ENCODE measurements around the gene PRDM5.

PRDM5 gene

DNA sequence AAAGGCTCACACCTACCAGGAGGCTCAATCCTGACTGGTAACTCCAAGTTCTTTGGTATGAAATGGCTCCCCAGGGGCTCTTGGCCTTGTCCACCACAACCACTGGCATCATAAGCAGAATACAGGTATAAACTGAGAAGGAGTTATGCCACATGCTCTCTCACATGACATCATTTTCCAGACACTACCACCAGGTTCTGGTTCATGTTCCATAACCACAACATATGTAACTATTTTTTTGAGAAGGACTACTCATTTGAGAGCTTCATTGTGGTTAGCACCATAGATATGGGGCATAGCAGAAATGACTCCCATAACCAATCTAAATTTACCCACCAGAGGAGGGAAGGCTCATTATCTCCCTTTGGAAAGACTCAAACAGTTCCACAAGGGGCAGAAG lies 19.6 kb downstream of the PRDM5 start:
- DNase-seq, result no peak

DNA sequence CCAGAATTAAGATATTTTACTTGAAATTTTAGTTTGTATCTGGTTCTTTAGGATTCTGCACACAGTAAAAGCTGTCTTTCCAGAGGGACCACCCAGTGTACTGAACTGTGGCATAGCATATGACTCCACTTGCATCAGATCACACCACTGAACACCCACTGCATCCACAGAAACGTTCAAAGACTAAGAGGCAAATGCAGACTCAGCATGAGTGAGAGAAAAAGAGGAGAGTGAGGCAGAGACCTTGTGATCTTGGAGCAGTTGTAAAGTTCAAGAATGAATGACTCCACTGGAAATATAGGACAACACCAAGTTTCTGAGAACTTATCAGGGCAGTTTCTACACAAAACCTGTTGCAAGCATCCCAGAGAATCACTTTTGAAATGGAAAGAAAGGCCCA lies 20.8 kb downstream of the PRDM5 start:
- no peak for DNase-seq

DNA sequence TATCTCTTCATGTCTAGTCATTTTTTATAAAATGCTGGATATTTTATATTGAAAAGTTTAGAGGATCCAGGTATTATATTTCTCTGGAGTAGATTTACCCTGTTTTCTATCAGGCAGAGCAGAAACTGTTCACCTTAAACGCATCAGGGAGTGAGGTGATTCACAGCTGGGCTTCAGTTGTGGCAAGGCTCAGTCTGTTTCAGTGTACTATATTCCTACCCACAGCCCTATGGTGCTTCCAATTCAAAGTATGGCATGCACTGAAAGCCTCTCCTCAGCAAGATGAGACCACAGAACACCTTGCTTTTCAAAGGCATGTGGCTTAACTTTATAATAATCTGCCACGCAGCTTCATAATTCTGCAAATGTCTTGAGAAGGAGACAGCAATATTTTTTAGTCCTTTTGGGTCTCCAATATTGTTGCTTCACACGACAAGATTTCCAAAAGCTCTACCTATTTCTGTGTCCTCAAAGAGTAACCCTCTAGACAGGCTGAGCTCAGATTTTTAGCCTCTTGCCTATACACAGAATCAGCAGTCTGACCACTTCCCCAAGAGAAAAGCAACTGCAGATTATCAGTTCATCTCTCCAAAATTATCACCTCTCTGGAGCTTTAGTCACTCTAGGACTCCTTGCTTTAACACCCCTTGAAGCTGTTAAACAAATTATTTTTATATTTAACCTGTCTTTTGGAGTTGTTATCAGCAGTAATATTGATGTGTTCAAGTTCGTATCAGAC lies 24.4 kb downstream of the PRDM5 start:
- DNase-seq, result no peak

DNA sequence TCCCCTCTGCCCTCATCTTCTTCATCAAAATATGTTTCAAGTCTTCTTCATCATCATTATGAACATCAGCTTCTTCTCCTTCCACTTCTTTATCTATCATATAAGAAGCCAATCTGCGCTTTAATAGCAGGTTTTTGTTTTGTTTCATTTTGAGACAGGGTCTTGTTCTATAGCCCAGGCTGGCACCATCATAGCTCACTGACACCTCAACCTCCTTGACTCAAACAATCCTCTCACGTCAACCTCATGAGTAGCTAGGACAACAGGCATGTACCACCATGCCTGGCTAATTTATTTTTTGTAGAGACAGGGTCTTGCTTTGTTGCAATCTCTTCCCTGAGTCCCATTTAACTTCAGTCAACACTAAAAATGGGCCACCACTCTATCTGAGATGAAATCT lies 27.0 kb downstream of the PRDM5 start:
- no peak for DNase-seq

DNA sequence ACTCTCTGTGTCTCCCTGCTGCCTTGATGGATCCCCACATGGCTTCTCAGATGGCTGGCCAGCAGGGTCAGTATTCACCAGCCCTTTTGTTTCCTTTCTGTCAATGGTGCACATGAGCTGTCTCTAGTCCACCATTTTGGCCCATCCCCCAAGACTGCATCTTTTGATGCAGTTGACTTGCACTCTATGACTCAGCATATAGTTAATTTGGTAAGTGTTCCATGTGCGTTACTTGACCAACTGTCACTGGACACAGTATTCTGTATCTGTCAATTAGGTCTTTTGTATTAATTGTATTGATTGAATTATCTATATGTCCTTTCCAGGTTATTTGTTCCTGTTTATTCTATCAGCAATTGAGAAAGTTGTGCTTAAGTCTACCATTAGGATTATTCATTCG lies 29.2 kb downstream of the PRDM5 start:
- no peak for DNase-seq

DNA sequence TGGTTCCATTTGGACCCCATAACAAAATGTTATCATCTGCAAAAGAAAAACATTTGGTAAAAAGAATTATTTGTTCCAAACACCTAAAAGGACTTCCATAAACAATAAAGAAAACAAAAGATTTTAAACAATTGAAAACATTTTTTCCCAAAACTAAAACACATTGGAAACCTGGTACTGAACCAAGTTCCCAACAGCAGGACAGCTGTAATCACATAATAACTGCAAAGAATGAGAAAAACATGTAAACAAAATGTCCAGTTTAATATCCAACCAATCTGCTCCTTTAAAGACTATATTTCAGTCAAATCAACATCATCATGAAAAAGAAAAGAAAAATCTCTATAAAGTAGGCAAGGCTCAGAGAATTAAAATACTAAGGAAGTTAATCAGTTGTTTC lies 36.3 kb downstream of the PRDM5 start:
- no peak for DNase-seq

DNA sequence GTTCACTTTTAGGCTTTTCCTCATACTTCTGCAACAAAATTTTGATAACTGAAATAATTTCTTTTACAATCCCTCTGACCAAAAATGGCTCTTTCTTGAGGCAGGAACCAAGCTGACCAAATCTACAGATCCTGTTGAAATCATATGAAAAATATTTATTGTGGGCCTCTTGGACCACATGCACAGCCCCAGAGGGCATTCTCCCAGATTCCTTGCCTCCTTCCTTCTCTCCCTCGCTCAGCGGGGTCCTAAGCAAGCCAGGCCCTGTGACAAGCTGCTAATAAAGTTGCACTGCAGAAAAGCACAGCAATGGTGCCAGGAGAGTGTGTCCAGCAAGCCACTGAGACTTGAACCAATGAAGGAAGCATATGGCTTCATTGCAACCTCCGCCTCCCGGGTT lies 40.7 kb downstream of the PRDM5 start:
- no peak for DNase-seq

DNA sequence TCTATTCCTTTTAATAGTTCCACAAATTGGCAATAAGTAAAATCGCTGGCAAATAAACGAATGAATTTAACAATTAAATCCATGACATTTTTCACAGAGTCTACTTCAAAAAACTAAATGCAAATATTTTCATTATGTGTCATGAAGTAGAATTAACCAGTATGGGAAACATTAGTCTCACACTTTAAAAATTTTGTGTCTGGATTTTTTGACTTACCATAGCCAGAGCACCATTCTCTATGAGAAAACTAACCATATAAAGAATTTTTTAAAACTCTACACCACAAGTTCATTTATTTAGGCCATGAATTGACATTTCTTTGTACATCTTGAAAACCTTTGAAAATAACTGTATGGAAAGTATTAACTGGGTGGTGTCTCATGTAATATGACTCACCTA lies 41.2 kb downstream of the PRDM5 start:
- DNase-seq, result no peak

DNA sequence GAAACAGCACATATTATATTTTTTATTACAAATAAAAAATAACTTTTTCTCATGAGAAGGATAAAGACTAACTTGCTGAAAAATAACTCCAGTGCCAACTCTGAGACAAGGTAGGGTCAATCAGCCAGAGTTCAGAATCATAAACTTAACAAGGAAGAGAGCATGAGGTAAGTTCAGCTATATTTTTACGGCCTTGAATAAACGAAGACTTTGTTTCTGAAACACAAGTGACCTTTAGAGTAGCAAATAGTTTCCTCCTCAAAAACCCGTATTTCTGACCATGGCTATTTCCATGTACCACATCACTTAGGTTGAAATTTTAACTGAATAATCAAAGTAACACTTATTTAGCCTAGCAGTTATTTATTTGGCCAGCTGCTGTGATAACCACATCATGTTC lies 45.5 kb downstream of the PRDM5 start:
- no peak for DNase-seq

DNA sequence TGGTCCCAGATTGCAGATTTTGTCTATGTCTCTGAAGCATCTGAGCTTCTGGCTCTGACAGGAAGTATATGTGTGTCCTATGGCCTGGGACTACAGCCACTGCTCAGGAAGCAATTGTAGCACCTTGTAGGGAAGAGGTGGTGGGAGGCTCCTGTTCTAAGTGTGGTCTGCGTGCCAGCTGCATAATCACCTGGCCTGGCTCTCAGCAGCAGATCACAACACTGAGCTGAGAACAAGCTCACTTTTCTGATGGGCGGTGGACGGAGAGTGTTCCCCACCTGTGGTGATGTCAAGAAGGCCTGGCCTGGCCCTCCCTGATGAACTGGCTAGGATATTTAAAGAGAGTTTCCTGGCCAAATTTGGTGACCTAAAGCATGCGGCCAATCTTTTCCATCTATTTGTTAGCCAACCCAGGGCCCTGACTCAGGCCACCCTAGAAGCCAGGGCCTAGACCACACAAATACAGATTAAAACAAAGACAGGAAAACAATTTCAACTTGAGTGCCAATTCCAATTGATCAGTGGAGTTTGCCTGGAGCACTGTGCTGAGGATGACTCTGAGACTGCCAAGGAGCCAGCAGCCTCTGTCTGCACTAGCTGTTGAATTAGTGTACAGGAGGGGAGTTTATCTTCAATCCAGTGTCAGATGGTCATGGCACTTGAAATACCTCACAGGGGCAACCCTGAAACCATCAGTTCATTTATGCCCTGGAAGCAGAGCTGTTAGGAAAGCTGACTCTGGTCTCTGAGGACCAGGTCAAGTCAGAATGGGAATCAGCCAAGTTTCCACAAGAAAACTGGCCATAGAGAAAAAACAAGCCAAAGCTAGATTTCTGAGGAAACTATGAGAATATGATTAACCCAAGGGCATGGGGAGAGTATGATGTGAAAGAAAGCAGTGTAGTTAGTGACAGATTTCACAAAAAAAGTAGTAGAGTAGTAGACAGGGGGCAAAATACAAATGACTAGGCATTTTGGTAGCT lies 47.4 kb downstream of the PRDM5 start:
- DNase-seq, result no peak

DNA sequence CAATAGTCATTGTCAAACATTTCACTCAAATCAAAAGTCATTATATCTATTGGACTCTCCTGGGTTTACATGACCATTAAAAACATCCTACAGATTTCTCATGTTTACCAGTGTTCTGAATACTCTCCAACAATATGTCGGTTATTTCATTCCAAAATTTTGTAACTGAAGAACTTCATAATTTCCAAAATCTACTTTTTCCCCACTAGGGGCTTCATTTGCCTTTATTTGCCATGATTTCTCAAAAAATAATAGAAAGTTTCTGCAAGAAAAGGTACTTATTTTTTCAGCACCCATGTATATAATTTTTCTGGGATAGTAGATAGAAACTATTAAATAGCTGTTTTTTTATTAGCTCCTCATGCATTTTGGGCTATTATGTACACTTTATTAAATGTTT lies 49.0 kb downstream of the PRDM5 start:
- DNase-seq, result no peak

DNA sequence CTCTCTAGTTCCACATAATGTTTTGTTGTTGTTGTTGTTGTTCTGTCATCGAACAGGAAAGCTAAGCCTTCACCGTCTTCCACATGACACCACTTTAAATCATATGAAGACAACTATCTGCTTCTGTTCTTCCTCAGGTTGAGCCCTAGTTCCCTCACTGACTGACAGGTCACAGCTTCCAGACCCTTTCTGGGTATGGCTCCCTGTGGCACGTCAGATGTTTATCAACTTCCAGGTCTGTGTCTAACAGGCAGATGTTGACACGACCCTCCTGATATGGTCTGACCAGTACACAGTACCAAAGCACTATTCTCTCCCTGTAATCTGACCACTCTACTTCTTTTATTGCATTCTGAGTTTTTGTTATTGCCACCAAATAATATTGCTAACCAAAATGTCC lies 51.4 kb downstream of the PRDM5 start:
- no peak for DNase-seq

DNA sequence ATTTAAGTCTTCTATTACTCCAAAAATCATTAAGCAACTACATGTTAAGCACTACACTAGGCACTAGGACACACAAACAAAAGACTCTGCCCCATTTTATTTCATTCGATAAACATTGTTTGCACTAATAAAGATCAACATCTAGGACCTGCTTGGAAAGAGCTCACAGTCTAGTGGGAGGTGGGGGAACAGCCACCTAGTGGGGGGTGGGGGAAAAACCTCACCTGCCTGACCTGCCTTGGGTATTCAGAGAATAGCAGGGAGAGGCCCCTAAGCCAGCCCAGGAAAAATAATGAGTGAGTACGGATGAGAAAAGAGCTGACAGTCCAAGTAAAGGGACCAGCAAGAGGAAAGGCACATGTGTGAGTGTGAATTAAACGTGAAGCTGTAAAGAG lies 52.2 kb downstream of the PRDM5 start:
- DNase-seq, result peak; percentile 35

DNA sequence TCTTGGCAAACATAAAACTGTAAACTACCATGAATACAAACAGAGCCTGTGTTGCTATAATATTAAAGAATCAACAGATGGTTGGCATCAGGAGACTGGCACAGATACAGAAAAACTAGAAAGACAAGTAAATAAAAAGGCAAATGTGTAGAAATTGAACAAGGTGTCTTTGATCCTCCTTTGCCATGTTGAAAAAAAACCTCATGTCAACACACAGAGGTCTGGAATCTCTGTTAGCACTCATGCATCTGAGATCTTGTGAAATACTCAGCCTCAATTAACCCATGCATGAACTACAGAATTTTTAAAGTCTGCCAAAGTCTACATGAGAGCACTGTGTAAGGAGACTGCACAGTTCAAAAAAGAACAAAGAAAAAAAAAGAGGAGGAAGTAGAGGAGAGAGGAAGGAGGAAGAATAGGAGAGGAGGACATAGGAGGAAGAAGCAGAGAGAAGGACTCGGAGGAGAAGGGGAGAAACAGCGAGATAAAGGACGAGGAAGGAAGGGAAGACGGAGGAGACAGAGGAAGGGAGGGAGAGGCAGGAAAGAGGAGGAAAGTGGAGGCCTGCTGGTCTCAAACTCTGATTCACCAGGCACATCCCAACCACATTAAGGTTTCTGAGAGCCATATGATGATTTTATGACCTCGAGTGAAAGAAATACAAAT lies 52.8 kb downstream of the PRDM5 start:
- no peak for DNase-seq

DNA sequence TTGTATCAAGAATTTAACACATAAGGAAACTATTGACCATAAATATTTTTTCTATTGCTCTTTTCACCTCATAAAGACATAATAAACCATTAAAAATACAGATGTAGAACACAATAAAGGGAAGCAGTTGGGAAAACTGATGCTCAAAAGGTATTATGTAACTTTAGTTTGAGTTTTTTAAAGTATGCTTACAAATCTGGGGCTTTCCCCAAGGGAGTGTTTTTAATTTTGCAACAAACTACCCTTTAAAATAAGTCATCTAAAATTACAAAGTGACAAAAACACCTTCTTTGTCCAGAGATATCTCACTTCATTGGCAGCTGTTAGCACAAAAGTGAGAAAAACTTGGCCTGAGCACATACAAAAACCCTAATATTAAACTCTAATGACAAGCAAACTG lies 55.0 kb downstream of the PRDM5 start:
- no peak for DNase-seq

DNA sequence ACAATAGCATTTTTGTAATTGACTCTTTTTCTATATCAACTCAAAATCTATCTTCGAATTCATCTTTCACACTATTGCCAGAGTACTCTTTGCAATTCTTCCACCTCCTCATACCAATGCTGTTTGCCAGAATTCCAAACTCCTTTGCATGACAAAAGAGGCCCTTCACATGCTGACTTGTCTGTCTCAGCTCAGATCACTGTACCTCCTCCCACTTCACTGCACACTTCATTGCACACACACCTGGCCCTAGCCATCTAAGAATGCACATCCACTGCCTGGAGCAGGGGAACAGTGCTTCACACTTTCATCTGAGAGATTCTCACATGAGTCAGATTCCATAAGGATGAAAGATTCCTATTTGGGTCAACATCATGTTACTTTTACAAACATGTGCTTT lies 56.5 kb downstream of the PRDM5 start:
- DNase-seq, result no peak

DNA sequence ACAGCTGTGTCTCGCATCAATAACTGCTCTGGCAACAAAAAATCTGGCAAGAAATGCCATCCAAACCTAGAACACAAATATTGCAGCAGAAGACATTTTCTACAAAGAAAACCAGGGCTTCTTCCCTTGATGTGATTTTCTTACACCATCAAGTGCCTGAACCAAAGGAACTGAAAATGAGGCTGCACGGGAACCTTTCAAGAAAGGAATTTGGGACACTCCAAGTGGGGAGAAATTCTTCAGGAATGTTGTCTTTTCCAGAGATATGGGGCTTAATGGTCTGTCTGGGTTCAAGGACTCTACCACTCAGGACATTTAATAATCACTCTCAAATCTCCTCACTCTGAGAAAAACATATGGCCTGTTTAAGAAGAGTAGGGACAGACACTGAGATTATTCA lies 57.6 kb downstream of the PRDM5 start:
- DNase-seq, result no peak

DNA sequence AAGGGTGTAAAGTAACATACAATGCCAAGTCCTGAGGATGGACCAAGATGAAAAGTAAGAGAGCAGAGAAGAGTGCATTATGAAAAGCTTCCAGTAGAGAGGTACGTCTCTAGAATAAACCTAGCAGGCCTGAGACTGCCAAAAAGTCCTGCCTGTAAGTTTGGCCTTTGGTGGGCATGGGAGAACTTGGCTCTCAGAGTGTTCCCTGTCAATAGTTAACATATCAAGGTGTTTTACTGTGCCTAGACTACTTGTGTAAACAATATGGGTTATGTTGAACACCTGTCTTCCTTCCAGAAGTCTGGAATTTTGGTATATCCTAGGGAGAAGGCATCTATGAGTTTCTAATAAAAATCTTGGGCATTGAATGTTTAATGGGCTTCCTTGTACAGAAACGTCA lies 60.1 kb downstream of the PRDM5 start:
- no peak for DNase-seq

DNA sequence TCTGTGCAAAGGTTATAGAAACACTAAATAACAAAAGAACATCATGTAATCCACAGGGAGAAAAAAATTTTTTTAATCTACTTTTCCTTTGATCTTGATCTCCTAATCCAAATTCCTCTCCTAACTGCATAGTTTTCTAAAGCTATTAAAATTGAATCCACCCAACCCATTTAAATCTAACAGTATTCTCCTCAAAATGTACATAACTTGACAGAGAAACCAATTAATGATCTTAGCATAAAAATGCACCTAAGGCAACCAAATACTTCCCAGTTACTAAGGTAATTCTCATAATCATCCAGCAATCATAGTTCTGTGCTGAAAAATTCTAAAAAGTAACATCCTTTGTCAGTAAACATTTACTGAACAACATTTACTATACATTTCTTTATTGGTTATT lies 60.7 kb downstream of the PRDM5 start:
- no peak for DNase-seq

DNA sequence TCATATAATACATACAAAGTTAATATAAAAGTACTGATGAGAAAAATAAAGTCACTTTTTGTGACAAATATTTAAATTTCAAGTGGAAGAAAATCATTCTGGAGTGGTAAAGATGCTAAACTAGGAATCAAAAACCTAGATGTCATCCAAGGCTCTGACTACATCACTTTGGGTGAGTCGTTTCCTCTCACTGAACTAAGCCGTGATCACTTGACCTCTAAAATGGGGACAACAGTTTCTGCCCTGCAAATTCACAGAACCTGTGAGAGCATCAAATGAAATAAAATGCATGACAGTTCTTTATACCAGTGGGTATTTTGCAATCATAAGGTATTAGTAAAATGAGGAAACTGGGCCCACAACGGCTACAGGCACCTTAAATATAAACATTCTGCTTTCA lies 63.8 kb downstream of the PRDM5 start:
- no peak for DNase-seq

DNA sequence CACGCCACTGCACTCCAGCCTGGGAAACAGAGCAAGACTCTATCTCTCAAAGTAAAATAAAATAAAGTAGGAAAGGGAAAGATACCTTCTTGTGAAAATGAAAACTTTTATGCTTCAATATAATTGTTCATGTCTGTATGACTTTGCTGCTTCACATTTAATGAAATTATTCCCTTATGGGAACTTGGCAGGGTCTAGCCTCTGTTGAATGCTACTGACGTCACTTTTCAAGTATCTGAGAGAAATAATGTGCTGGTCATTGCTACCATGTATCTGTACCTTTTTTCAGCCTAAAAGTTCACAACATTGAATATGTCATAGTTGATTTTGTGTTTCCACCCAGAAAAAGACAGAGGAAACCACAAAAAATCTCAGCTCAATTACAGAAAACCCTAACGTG lies 65.2 kb downstream of the PRDM5 start:
- no peak for DNase-seq

DNA sequence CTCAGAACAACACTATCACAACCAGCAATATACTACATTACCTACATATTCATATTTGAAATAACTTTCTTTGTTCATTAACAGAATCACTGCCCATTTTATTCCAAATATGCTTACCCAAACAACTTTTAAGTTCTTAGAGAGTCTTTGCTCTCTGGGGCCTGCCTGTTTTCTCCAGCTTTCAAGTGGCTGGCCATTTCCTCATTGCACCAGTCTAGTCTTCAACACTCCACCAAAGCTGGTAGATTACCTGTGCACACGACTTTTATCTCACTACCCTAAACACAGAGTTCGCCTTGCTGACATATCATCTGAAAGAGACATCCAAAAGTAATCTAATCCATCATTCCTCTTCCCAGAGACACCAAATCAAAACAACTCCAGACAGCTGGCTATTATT lies 66.2 kb downstream of the PRDM5 start:
- DNase-seq, result no peak

DNA sequence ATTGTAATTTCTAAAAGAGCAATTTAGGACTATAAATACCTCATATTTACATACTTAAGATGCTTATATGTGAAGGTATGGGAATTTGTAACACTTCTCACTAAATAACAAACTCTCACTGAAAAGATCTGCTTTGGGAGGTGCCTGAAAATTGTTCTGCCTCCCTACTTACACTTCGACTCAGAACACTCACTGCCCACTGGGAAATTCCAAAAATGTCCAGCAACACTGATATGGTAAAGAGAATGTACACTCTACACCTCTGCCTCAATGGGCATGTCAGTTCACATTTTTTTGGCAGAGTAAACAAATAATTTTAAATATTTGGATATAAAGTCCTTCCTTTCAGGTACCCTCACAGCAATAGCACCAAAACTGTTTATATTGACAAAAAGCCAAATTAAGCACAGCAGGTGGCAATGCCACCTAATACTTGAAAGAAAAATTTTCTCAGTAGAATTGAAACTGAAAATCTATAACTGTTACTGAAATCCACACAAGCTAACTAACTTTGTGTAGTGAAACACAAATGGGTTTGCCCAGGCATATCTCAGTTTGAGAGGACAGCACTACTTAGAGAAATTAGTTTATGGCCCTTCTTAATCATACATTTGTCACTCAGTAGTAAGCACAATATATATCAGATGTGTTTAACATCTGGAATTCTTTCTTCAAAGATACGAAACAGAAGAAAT lies 67.1 kb downstream of the PRDM5 start:
- no peak for DNase-seq
